A549 (cell line): ENCODE results near the gene MVB12B. TPM values are rescaled to one million over a fixed set of nuclear protein-coding genes. Genes with fewer than 3 reads are reported as not detected.

Experiments used
- ATAC-seq, 2 experiments: fragments of 200-7000 bp in 1 of 2; fragments of >200 bp in 1 of 2; cut with Nextera tagmentation in 1 of 2; cut with Tn5 transposase in 1 of 2; 3 replicates each; pipeline versions ENCODE4 v1.8.0 to v1.9.1; 2018 to 2020; ENCODE audit warnings: mild to moderate bottlenecking in 1 of 2, moderate library complexity in 1 of 2
- CTCF ChIA-PET: fragments of 300-600 bp; sonication (Branson Sonifier 250); formaldehyde crosslinking; extraction: SDS; loops from one replicate; lab custom pipeline; 2021; ENCODE audit warnings: antibody characterized with exemption, inconsistent platforms; lab: Yijun Ruan, JAX
- POLR2A ChIA-PET: fragments of 350-600 bp; formaldehyde crosslinking; extraction: SDS; loops from one replicate; lab custom pipeline; 2021; ENCODE audit warnings: antibody characterized with exemption, inconsistent platforms; lab: Yijun Ruan, JAX
- DNase-seq, 2 experiments: peaks; one replicate each; pipeline versions ENCODE4 v3.0.0 to v3.0.0-alpha.2; 2011 to 2016; ENCODE audit warnings: low read depth in 1 of 2, low spot score in 1 of 2
- FAIRE-seq: peaks from 2 replicates; lab custom pipeline; 2011; peaks lifted over from hg19 to GRCh38; lab: Jason Lieb, UNC
- H3K27ac ChIP-seq, 2 experiments: fragments of >200 bp; sonication (Bioruptor Twin); formaldehyde crosslinking; 3 replicates each; pipeline ENCODE4 v1.5.1; 2016 to 2017
- H3K4me1 ChIP-seq: fragments of >200 bp; sonication (Bioruptor Twin); formaldehyde crosslinking; 3 replicates; pipeline ENCODE4 v1.6.1; 2016
- H3K4me2 ChIP-seq: fragments of >200 bp; sonication (Bioruptor Twin); formaldehyde crosslinking; 3 replicates; pipeline ENCODE4 v1.6.1; 2016
- H3K4me3 ChIP-seq: fragments of >200 bp; sonication (Bioruptor Twin); formaldehyde crosslinking; 3 replicates; pipeline ENCODE4 v1.5.1; 2016
- H3K9me3 ChIP-seq: fragments of >200 bp; sonication (Bioruptor Twin); formaldehyde crosslinking; 3 replicates; pipeline ENCODE4 v1.6.1; 2016
- BCL3 ChIP-seq: fragments of >200 bp; sonication (Bioruptor Twin); formaldehyde crosslinking; IDR thresholded peaks from 3 replicates; pipeline ENCODE4 v1.6.1; 2016
- CBX2 ChIP-seq: fragments of 200-600 bp; sonication (generic); IDR thresholded peaks from 2 replicates; pipeline ENCODE4 v1.6.1; 2016; ENCODE audit warnings: low read depth, mild to moderate bottlenecking, borderline replicate concordance
- CHD2 ChIP-seq: fragments of 150-350 bp; IDR thresholded peaks from 2 replicates; pipeline ENCODE4 v1.6.1; 2014; ENCODE audit warnings: low read length; ENCODE audit not compliant: partially characterized antibody
- ELK1 ChIP-seq: fragments of 150-350 bp; IDR thresholded peaks from 2 replicates; pipeline ENCODE4 v1.6.1; 2014; ENCODE audit warnings: low read depth, mild to moderate bottlenecking, low read length
- EP300 ChIP-seq, 2 experiments: fragments of >200 bp; sonication (Bioruptor Twin); formaldehyde crosslinking; IDR thresholded peaks; 2 replicates in 1 of 2; 3 replicates in 1 of 2; pipeline ENCODE4 v1.6.1; 2016 to 2017
- ESRRA ChIP-seq: fragments of 150-350 bp; IDR thresholded peaks from 2 replicates; pipeline ENCODE4 v1.6.1; 2014; ENCODE audit warnings: mild to moderate bottlenecking, low read length, borderline replicate concordance
- FOSB ChIP-seq: fragments of 250-450 bp; sonication (Bioruptor Pico); IDR thresholded peaks from 2 replicates; pipeline ENCODE4 v1.5.0; 2020; ENCODE audit warnings: mild to moderate bottlenecking, moderate library complexity
- FOSL2 ChIP-seq, 2 experiments: fragments of 450-650 bp in 1 of 2; fragments of >200 bp in 1 of 2; sonication (Bioruptor Twin) in 1 of 2; formaldehyde crosslinking; IDR thresholded peaks; 2 replicates each; pipeline versions ENCODE4 v1.5.0 to v1.6.1; 2016 to 2020; ENCODE audit warnings: mild to moderate bottlenecking in 1 of 2, moderate library complexity in 1 of 2
- GATA3 ChIP-seq: IDR thresholded peaks from 2 replicates; pipeline ENCODE4 v1.6.1; 2012; ENCODE audit warnings: borderline replicate concordance
- HDAC2 ChIP-seq: fragments of 200-600 bp; sonication (generic); IDR thresholded peaks from 2 replicates; pipeline ENCODE4 v1.6.1; 2016
- HES2 ChIP-seq: fragments of >200 bp; sonication (Bioruptor Twin); formaldehyde crosslinking; IDR thresholded peaks from 2 replicates; pipeline ENCODE4 v1.6.1; 2016
- HMGXB4 ChIP-seq: fragments of 250-450 bp; sonication (Bioruptor Pico); IDR thresholded peaks from 2 replicates; pipeline ENCODE4 v1.5.0; 2021; ENCODE audit warnings: mild to moderate bottlenecking, moderate library complexity, borderline replicate concordance
- HOXA7 ChIP-seq: fragments of 250-450 bp; sonication (Bioruptor Pico); IDR thresholded peaks from 2 replicates; pipeline ENCODE4 v1.5.0; 2020; ENCODE audit warnings: mild to moderate bottlenecking, moderate library complexity
- JUN ChIP-seq, 2 experiments: fragments of >200 bp; sonication (Bioruptor Twin); formaldehyde crosslinking; IDR thresholded peaks; 2 replicates in 1 of 2; 3 replicates in 1 of 2; pipeline ENCODE4 v1.6.1; 2016 to 2017
- KDM5A ChIP-seq: fragments of 200-600 bp; sonication (generic); IDR thresholded peaks from 2 replicates; pipeline ENCODE4 v1.6.1; 2016; ENCODE audit warnings: antibody characterized with exemption, mild to moderate bottlenecking
- MAFK ChIP-seq: fragments of 450-650 bp; IDR thresholded peaks from 2 replicates; pipeline ENCODE4 v1.6.1; 2014; ENCODE audit not compliant: partially characterized antibody
- NPAS2 ChIP-seq: fragments of 250-450 bp; sonication (Bioruptor Pico); IDR thresholded peaks from 2 replicates; pipeline ENCODE4 v1.8.0; 2022; ENCODE audit warnings: mild to moderate bottlenecking, moderate library complexity, borderline replicate concordance
- NR3C1 ChIP-seq: fragments of >200 bp; sonication (Bioruptor Twin); formaldehyde crosslinking; IDR thresholded peaks from 3 replicates; pipeline ENCODE4 v1.6.1; 2017
- PBX3 ChIP-seq: IDR thresholded peaks from 2 replicates; pipeline ENCODE4 v1.6.1; 2012
- PHF8 ChIP-seq: fragments of 200-600 bp; sonication (generic); IDR thresholded peaks from 2 replicates; pipeline ENCODE4 v1.6.1; 2016; ENCODE audit warnings: low read depth, mild to moderate bottlenecking, antibody characterized with exemption, moderate library complexity, borderline replicate concordance
- POLR2A ChIP-seq: IDR thresholded peaks from 2 replicates; pipeline ENCODE4 v1.6.1; 2012; ENCODE audit warnings: mild to moderate bottlenecking, low read length
- POLR2AphosphoS2 ChIP-seq: conservative IDR thresholded peaks from 2 replicates; pipeline ENCODE4 v1.6.1; 2012; ENCODE audit warnings: low read length, improper control_type of control experiment, inconsistent platforms
- RAD21 ChIP-seq, 2 experiments: fragments of >200 bp in 1 of 2; sonication (Bioruptor Twin) in 1 of 2; formaldehyde crosslinking in 1 of 2; IDR thresholded peaks in 1 of 2; conservative IDR thresholded peaks in 1 of 2; 2 replicates in 1 of 2; 3 replicates in 1 of 2; pipeline ENCODE4 v1.6.1; 2012 to 2018; ENCODE audit warnings: inconsistent platforms in 1 of 2
- RFX5 ChIP-seq: fragments of 450-650 bp; IDR thresholded peaks from 2 replicates; pipeline ENCODE4 v1.7.1; 2014; ENCODE audit warnings: antibody characterized with exemption, mild to moderate bottlenecking, moderate library complexity
- RNF2 ChIP-seq: fragments of 200-600 bp; sonication (generic); IDR thresholded peaks from 2 replicates; pipeline ENCODE4 v1.6.1; 2016; ENCODE audit warnings: low read depth, mild to moderate bottlenecking, antibody characterized with exemption, moderate library complexity, borderline replicate concordance
- SREBF2 ChIP-seq: fragments of 450-650 bp; IDR thresholded peaks from 2 replicates; pipeline ENCODE4 v1.6.1; 2014; ENCODE audit warnings: mild to moderate bottlenecking, moderate library complexity
- TP53 ChIP-seq: fragments of 250-450 bp; sonication (Bioruptor Pico); IDR thresholded peaks from 2 replicates; pipeline ENCODE4 v1.5.0; 2021; ENCODE audit warnings: mild to moderate bottlenecking, moderate library complexity
- ZC3H11A ChIP-seq: fragments of 450-650 bp; IDR thresholded peaks from 2 replicates; pipeline ENCODE4 v1.6.1; 2014; ENCODE audit warnings: antibody characterized with exemption, mild to moderate bottlenecking
- ZNF302 ChIP-seq: fragments of 250-450 bp; sonication (Bioruptor Pico); IDR thresholded peaks from 2 replicates; pipeline ENCODE4 v1.9.0; 2021; ENCODE audit warnings: inconsistent platforms, mild to moderate bottlenecking, moderate library complexity
- WGBS: methylation state at CpG from one replicate; pipeline ENCODE4 v1.1.6; 2017; ENCODE audit errors: missing lambda C conversion rate; 5-methylcytosine and 5-hydroxymethylcytosine counted together
- polyA plus RNA-seq, 4 experiments: library from polyadenylated mRNA; depleted of rRNA in 3 of 4; stranded (reverse); fragments of >200 nt; fragmentation: RNase III in 1 of 4; extraction: RNeasy Plus Mini Kit Qiagen cat#74134 plus additional on column Dnase treatment in 1 of 4; gene quantifications; 2 replicates in 3 of 4; 3 replicates in 1 of 4; pipeline ENCODE4 v1.2.3, GENCODE V29; 2011 to 2017

The MVB12B gene
- polyA plus RNA-seq, 2 of the 4 experiments (the other 2 are of a cell fraction) = 4.6 to 5.9 TPM

GRCh38 chr9:126527109-126527825 lies 200.6 kb downstream of the MVB12B start:
- CTCF ChIA-PET = interaction anchor here (0.6 to 3.9 kb wide), 3 partner anchors 27 to 80 kb away, joined by 3 to 21 read pairs (median 7); no protein-coding TSS in a partner anchor
- FAIRE-seq = no peak

GRCh38 chr9:126528111-126528510 lies 201.5 kb downstream of the MVB12B start:
- CTCF ChIA-PET = interaction anchor here (0.6 to 3.9 kb wide), 4 partner anchors 14 to 79 kb away, joined by 3 to 21 read pairs (median 3); no protein-coding TSS in a partner anchor
- no peaks in the 10 kb centered on the region for H3K4me1 ChIP-seq
- H3K27ac ChIP-seq = no peak overlapping the region
- 84% methylated on average over 14 of the region's 14 CpGs for WGBS
- FAIRE-seq (no peak), ATAC-seq (no peak), DNase-seq (no peak)
- no peak overlapping the region for H3K4me2 ChIP-seq
- H3K4me3 ChIP-seq = no peak overlapping the region
- POLR2A ChIA-PET = no interaction called here
- H3K9me3 ChIP-seq = no peaks in the 10 kb centered on the region
- no peak for TF ChIP-seq POLR2AphosphoS2
- TF ChIP-seq FOSB = no peak
- no peak for TF ChIP-seq HOXA7 (CRISPR knock-in tag)
- no peak for TF ChIP-seq CHD2
- TF ChIP-seq FOSL2 (IDR thresholded peaks at IDR 0.05) = no peak
- no peak for TF ChIP-seq FOSL2 (CRISPR knock-in tag; IDR thresholded peaks at IDR 0.05)
- no peak for TF ChIP-seq HES2
- no peak for TF ChIP-seq NR3C1
- no peak for TF ChIP-seq ZNF302
- TF ChIP-seq HDAC2 = no peak
- TF ChIP-seq KDM5A = no peak
- TF ChIP-seq POLR2A = no peak

More at GRCh38 chr9:126527109-126527825, 200.6 kb downstream of the MVB12B start:
- H3K4me1 ChIP-seq = no peaks in the 10 kb centered on the region
- no peak overlapping the region for H3K4me2 ChIP-seq
- POLR2A ChIA-PET = no interaction called here
- DNase-seq (no peak), ATAC-seq (no peak)
- H3K27ac ChIP-seq = no peak overlapping the region
- 69% methylated on average over 17 of the region's 20 CpGs for WGBS
- no peak overlapping the region for H3K4me3 ChIP-seq
- H3K9me3 ChIP-seq = no peaks in the 10 kb centered on the region
- TF ChIP-seq ESRRA = no peak
- no peak for TF ChIP-seq POLR2AphosphoS2
- TF ChIP-seq RAD21 (conservative IDR thresholded peaks at IDR 0.05 in 1 of 2, IDR thresholded peaks at IDR 0.05 in 1 of 2) = no peak
- no peak for TF ChIP-seq PBX3
- no peak for TF ChIP-seq RFX5
- TF ChIP-seq SREBF2 = no peak
- no peak for TF ChIP-seq RNF2
- TF ChIP-seq NPAS2 (CRISPR knock-in tag) = no peak
- no peak for TF ChIP-seq ZC3H11A
- TF ChIP-seq MAFK = no peak
- TF ChIP-seq PHF8 = no peak
- TF ChIP-seq ZNF302 = no peak

GRCh38 chr9:126528915-126529314 lies 202.3 kb downstream of the MVB12B start:
- no peak overlapping the region for H3K4me2 ChIP-seq
- H3K9me3 ChIP-seq = no peaks in the 10 kb centered on the region
- ChIA-PET POLR2A (no interaction called here), CTCF (interaction anchor here (0.7 to 1.0 kb wide), 2 partner anchors 14 to 29 kb away, joined by 3 read pairs; no protein-coding TSS in a partner anchor)
- FAIRE-seq (no peak), ATAC-seq (no peak), DNase-seq (no peak)
- H3K27ac ChIP-seq = no peak overlapping the region
- 92% methylated on average over 10 of the region's 10 CpGs for WGBS
- no peaks in the 10 kb centered on the region for H3K4me1 ChIP-seq
- H3K4me3 ChIP-seq = no peak overlapping the region
- TF ChIP-seq GATA3 (no peak), CHD2 (no peak), ELK1 (no peak), EP300 (IDR thresholded peaks at IDR 0.05) (no peak), TP53 (CRISPR knock-in tag) (no peak), BCL3 (no peak), HMGXB4 (no peak), HOXA7 (CRISPR knock-in tag) (no peak), JUN (IDR thresholded peaks at IDR 0.05) (no peak), CBX2 (no peak)
